Measurements from ENCODE around the gene PIGQ. TPM values are rescaled to one million over a fixed set of nuclear protein-coding genes. Genes with fewer than 3 reads are reported as not detected.

PIGQ gene
- total and polyA plus RNA-seq, 2 of the 13 experiments (the other 11 are each of a cell fraction or from before 2014, with no cell fraction given) = 7.7 to 19.7 TPM

DNA sequence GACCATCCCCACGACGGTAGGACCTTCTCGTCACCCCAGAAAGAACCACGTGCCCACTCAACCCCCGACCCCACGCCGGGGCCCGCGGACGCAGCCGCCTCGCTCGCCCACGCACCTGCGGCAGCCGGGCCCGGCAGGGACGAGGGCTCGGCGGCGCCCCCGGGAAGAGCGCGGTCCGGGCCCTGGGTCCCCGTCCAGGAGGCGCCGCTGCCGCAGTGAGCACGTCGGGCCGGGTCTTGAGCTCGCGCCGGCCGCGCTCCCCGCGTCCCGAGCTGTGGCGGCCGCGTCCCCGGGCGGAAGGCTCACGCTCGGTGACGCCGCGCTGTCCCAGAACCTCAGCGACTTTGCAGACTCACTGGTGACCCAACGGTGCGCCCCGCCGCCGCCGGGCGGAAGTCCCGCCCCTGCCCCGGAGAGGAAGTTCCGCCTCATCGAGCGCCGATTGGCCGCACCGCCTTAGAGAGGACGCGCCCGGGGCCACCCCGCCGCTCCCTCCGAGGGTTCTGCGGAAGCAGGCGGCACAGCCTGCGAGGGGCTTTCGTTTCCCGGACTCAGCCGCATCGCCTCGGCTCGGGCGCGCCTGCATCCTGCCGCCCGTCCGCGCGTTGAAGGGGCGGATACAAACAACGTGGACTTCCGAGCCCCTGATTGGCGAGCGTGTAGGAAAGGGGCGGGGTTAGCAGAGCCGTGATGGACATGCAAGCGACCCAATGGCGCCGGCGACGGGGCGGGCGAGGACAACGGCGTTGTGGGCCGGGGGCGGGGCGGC is 19.3 kb downstream of the PIGQ start (continued):
- 0 out of 2 replicates have a peak, but pooled peaks have one; percentile 8 for TF ChIP-seq ZBTB14 (CRISPR knock-in tag; IDR thresholded peaks at IDR 0.05)
- TF ChIP-seq POLR2G (IDR thresholded peaks at IDR 0.05; ENCODE audit: low read depth, low read length) = peak; percentile 85
- TF ChIP-seq PAX8 (CRISPR knock-in tag; IDR thresholded peaks at IDR 0.05; ENCODE audit: borderline replicate concordance) = peak; percentile 69; the same call in 1 of the 2 replicates
- 0 out of 2 replicates have a peak, but pooled peaks have one; percentile 25 for TF ChIP-seq ZNF263 (CRISPR knock-in tag; IDR thresholded peaks at IDR 0.05)
- 0 out of 2 replicates have a peak, but pooled peaks have one; percentile 20 for TF ChIP-seq GPN1 (CRISPR knock-in tag; IDR thresholded peaks at IDR 0.05; ENCODE audit: borderline replicate concordance)
- peak; percentile 71 for TF ChIP-seq ZNF574 (CRISPR knock-in tag; IDR thresholded peaks at IDR 0.05)
- peak; percentile 81 for TF ChIP-seq FOXK1 (CRISPR knock-in tag; IDR thresholded peaks at IDR 0.05; ENCODE audit: borderline replicate concordance, low read depth)
- TF ChIP-seq ZNF839 (CRISPR knock-in tag; IDR thresholded peaks at IDR 0.05; ENCODE audit: borderline replicate concordance) = no peak
- TF ChIP-seq, protein P1, sequence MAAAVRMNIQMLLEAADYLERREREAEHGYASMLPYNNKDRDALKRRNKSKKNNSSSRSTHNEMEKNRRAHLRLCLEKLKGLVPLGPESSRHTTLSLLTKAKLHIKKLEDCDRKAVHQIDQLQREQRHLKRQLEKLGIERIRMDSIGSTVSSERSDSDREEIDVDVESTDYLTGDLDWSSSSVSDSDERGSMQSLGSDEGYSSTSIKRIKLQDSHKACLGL (CRISPR knock-in tag; IDR thresholded peaks at IDR 0.05) = peak; percentile 87
- peak; percentile 37; the same call in 1 of the 2 replicates for TF ChIP-seq KLF12 (CRISPR knock-in tag; IDR thresholded peaks at IDR 0.05; ENCODE audit: borderline replicate concordance)
- no peak for TF ChIP-seq MEIS2 (CRISPR knock-in tag; IDR thresholded peaks at IDR 0.05)
- TF ChIP-seq MBNL3 (CRISPR knock-in tag; conservative IDR thresholded peaks at IDR 0.05) = no peak
- TF ChIP-seq ZNF639 (CRISPR knock-in tag; conservative IDR thresholded peaks at IDR 0.05) = peak; percentile 50; the same call in 1 of the 2 replicates
- TF ChIP-seq, protein P2, sequence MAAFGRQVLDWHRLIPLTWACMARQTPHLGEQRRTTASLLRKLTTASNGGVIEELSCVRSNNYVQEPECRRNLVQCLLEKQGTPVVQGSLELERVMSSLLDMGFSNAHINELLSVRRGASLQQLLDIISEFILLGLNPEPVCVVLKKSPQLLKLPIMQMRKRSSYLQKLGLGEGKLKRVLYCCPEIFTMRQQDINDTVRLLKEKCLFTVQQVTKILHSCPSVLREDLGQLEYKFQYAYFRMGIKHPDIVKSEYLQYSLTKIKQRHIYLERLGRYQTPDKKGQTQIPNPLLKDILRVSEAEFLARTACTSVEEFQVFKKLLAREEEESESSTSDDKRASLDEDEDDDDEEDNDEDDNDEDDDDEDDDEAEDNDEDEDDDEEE (CRISPR knock-in tag; IDR thresholded peaks at IDR 0.05) = 0 out of 2 replicates have a peak, but pooled peaks have one; percentile 16
- peak; percentile 89 to 93 for TF ChIP-seq POLR2A (IDR thresholded peaks at IDR 0.05; ENCODE audit: insufficient read depth in 1 of 2, low read depth in 2 of 2, low read length in 2 of 2)
- TF ChIP-seq MED1 (CRISPR knock-in tag; IDR thresholded peaks at IDR 0.05) = peak; percentile 27; the same call in 1 of the 2 replicates
- TF ChIP-seq SALL1 (CRISPR knock-in tag; IDR thresholded peaks at IDR 0.05) = peak; percentile 11; the same call in 1 of the 2 replicates
- TF ChIP-seq, protein P3, sequence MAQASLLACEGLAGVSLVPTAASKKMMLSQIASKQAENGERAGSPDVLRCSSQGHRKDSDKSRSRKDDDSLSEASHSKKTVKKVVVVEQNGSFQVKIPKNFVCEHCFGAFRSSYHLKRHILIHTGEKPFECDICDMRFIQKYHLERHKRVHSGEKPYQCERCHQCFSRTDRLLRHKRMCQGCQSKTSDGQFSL (CRISPR knock-in tag; IDR thresholded peaks at IDR 0.05) = 0 out of 2 replicates have a peak, but pooled peaks have one; percentile 34
- no peak for TF ChIP-seq ZSCAN30 (CRISPR knock-in tag; IDR thresholded peaks at IDR 0.05)
- TF ChIP-seq ZNF777 (CRISPR knock-in tag; IDR thresholded peaks at IDR 0.05) = peak; percentile 69
- 0 out of 2 replicates have a peak, but pooled peaks have one; percentile 48 for TF ChIP-seq DMAP1 (CRISPR knock-in tag; IDR thresholded peaks at IDR 0.05)
- no peak for TF ChIP-seq ZNF251 (CRISPR knock-in tag; IDR thresholded peaks at IDR 0.05)
- no peak for TF ChIP-seq PTBP1 (IDR thresholded peaks at IDR 0.05; ENCODE audit: low read depth, low read length, poor library complexity, severe bottlenecking)

Measured in HepG2 (cell line).